Measurements from ENCODE around the gene KLF4.

KLF4 gene

GRCh38 chr9:107447834-107448233 lies 41.7 kb downstream of the KLF4 start:
- DNase-seq (ENCODE audit: low spot score) = no peak

- DNase-seq (ENCODE audit: low spot score) = no peak
These were observed 42.5 kb downstream of the KLF4 start for GRCh38 chr9:107447081-107447480.

GRCh38 chr9:107446491-107446890 lies 43.1 kb downstream of the KLF4 start:
- no peak for DNase-seq (ENCODE audit: low spot score)

GRCh38 chr9:107443786-107444185 lies 45.8 kb downstream of the KLF4 start:
- DNase-seq (ENCODE audit: low spot score) = no peak

GRCh38 chr9:107439991-107440456 lies 49.5 kb downstream of the KLF4 start:
- no peak for DNase-seq (ENCODE audit: low spot score)

GRCh38 chr9:107438211-107439031 lies 51.1 kb downstream of the KLF4 start:
- no peak for DNase-seq (ENCODE audit: low spot score)

- DNase-seq (ENCODE audit: low spot score) = no peak
These were observed 51.9 kb downstream of the KLF4 start for GRCh38 chr9:107437716-107438115.

- no peak for DNase-seq (ENCODE audit: low spot score)
These were observed 54.2 kb downstream of the KLF4 start for GRCh38 chr9:107435415-107435814.
